ENCODE data around the gene STRADA. TPM values are rescaled to one million over a fixed set of nuclear protein-coding genes. Genes with fewer than 3 reads are reported as not detected.

Gene STRADA
- total RNA-seq, 4 donors from 2014 or later, result 17.0 to 52.2 (median 27.4) TPM

DNA sequence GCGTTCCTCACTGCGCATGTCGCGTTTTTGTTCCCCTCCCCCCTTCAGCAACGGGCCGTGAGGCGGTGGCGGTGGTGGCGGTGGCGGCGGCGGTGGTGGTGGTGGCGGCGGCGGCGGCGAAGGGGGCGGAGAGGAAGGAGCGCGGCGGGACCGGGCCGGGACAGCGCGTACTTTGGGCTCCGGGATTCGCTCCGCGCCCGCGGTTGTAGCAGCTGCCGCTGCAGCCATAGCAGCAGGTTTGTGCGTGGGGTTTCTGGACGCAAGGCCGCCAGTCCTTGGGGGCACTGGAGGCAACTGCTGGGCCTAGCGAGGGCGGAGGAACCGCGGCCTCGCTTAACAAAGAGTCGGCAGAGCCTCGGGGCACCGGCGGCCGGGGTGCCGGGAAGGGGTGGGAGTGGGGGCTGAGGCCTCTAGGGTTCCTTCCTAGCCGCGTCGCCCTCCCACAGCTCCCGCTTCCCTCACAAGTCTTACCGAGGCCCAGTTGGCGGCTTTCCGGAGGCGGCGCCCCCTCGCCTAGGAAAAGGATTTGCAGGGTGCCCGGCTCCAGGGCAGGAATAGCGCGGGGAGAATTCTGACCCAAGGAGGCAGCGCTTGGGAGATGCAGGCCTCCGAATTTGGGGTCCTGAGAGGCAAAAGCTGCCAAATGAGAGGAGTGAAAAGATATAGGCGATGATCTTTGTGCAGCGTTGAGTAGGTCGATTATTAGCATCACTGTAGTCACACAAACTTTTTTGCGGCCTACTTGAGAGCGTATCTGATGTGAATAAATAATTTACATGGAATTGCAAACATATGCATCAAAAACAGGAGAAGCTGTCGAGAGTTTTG lies 32.8 kb upstream of the STRADA start, which contains the start of gene DDX42:
DDX42 (plus strand) TSS at position 30 of the 828 bp plus-strand sequence. CDS start 12,880 bp downstream, outside the sequence.
- H3K4me1 ChIP-seq, result peaks cover 50% of the 10 kb centered on the region

DNA sequence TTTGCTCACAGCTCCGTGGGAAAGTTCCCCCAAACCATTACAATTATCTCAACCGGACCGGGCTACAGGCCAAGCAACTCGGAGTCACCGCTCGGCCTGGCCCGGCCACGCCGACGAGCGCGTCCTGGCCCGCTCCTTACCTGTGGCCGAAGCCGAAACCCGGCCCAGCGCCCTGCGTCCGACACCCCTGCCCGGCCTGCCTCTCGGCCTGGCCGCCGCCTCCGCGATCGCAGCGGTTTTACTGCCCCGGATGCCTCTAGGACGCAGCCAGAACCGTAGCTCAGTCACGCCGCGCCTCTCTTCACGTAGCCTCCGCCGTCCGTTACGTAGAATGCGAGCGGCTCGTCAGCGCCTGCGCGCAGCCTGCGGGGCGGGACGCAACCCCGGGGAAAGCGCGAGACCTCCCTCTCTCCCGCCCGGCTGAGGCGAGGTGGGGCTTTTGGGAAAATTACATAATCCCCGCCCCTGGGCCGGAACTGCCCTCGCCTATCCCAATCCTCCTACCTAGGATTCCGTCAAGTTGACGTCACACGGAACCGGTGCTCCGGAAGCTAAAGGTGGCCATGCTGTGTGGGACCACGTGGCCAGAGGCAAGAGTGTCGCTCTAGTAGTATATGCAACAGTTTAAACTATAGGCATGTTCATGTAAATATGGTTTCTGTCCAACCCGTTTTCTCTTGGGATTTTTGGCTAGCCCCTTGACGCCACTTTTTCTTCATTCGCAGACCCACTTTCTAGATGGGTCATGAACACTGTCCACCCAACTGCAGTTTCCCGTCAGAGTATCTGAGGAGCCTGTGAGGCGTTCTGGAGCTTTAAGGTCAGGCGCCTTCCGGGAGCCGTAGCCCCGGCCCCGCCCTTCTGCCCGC lies 31.9 kb upstream of the STRADA start, which contains the start of gene CCDC47:
CCDC47 (minus strand) TSS at position 326 of the 869 bp plus-strand sequence. CDS start 7,422 bp downstream, outside the sequence.
- no peaks in the 10 kb centered on the region for H3K27me3 ChIP-seq
- WGBS, result under 1% methylated on average over 39 of the region's 74 CpGs
- DNase-seq (ENCODE audit: low spot score in 2 of 2), result peak; percentile 99
- no peaks in the 10 kb centered on the region for H3K9me3 ChIP-seq
- peak within 1 kb of the TSS; percentile 78 for H3K4me3 ChIP-seq
- H3K36me3 ChIP-seq, result peaks cover 11% of the 10 kb centered on the region
- peak within 1 kb of the TSS; percentile 97 for H3K27ac ChIP-seq
- peak; percentile 5 to 94 (median 85) for TF ChIP-seq POLR2AphosphoS5 (IDR thresholded peaks at IDR 0.05)
- peak; percentile 76 to 95 for TF ChIP-seq POLR2A (IDR thresholded peaks at IDR 0.05)
- TF ChIP-seq, protein P1, sequence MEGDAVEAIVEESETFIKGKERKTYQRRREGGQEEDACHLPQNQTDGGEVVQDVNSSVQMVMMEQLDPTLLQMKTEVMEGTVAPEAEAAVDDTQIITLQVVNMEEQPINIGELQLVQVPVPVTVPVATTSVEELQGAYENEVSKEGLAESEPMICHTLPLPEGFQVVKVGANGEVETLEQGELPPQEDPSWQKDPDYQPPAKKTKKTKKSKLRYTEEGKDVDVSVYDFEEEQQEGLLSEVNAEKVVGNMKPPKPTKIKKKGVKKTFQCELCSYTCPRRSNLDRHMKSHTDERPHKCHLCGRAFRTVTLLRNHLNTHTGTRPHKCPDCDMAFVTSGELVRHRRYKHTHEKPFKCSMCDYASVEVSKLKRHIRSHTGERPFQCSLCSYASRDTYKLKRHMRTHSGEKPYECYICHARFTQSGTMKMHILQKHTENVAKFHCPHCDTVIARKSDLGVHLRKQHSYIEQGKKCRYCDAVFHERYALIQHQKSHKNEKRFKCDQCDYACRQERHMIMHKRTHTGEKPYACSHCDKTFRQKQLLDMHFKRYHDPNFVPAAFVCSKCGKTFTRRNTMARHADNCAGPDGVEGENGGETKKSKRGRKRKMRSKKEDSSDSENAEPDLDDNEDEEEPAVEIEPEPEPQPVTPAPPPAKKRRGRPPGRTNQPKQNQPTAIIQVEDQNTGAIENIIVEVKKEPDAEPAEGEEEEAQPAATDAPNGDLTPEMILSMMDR (IDR thresholded peaks at IDR 0.05), result no peak
- peak; percentile 27 for TF ChIP-seq EP300 (IDR thresholded peaks at IDR 0.05)
- H3K4me1 ChIP-seq, result peaks cover 49% of the 10 kb centered on the region

More for the DNA sequence above, 32.8 kb upstream of the STRADA start, which contains the start of gene DDX42:
- peak in 1 of 2 donors; percentile 30 for TF ChIP-seq POLR2A (IDR thresholded peaks at IDR 0.05)
- TF ChIP-seq POLR2AphosphoS5 (IDR thresholded peaks at IDR 0.05), result peak in 1 of 3 donors; percentile 2
- TF ChIP-seq EP300 (IDR thresholded peaks at IDR 0.05), result no peak
- TF ChIP-seq, protein P1 (IDR thresholded peaks at IDR 0.05), result peak in 1 of 2 donors; percentile 15
- under 1% methylated on average over 51 of the region's 67 CpGs for WGBS
- peaks cover 11% of the 10 kb centered on the region for H3K36me3 ChIP-seq
- peak; percentile 93 to 94 for DNase-seq (ENCODE audit: low spot score in 2 of 2)
- H3K4me3 ChIP-seq, result peak within 1 kb of the TSS; percentile 78
- H3K9me3 ChIP-seq, result no peaks in the 10 kb centered on the region
- H3K27me3 ChIP-seq, result no peaks in the 10 kb centered on the region
- H3K27ac ChIP-seq, result peak within 1 kb of the TSS; percentile 97

DNA sequence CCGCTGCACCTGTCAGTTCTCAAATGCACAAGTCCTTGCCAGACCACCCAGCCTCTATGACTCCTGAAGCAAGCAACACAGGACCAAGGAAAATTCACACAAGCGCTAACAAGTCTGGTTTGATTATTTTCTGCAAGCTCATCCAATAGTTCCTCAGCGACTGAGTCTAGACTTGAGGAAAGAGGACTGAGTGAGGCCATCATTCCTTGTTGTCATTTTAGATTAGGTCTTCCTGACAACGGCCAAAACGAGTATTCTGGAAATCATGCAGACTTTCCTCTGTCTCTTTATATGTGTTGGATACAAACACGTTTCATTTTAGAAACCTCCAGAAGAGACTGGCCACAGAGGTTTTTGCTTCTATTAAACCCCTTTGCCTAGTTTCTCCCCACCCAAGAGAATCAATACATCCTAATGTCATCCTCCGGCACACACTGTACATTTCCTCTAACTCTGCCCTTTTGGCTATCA lies 31.2 kb upstream of the STRADA start:
- Histone ChIP-seq H3K27me3 (no peaks in the 10 kb centered on the region), H3K36me3 (peaks cover 7% of the 10 kb centered on the region), H3K27ac (peak overlapping the region; percentile 97), H3K9me3 (no peaks in the 10 kb centered on the region), H3K4me1 (peaks cover 44% of the 10 kb centered on the region), H3K4me3 (peak overlapping the region; percentile 78)
- TF ChIP-seq POLR2AphosphoS5 (IDR thresholded peaks at IDR 0.05), result no peak
- TF ChIP-seq EP300 (IDR thresholded peaks at IDR 0.05), result no peak
- TF ChIP-seq, protein P1 (IDR thresholded peaks at IDR 0.05), result no peak
- TF ChIP-seq POLR2A (IDR thresholded peaks at IDR 0.05), result no peak
- 4% methylated on average over 7 of the region's 7 CpGs for WGBS
- DNase-seq (ENCODE audit: low spot score in 2 of 2), result no peak

DNA sequence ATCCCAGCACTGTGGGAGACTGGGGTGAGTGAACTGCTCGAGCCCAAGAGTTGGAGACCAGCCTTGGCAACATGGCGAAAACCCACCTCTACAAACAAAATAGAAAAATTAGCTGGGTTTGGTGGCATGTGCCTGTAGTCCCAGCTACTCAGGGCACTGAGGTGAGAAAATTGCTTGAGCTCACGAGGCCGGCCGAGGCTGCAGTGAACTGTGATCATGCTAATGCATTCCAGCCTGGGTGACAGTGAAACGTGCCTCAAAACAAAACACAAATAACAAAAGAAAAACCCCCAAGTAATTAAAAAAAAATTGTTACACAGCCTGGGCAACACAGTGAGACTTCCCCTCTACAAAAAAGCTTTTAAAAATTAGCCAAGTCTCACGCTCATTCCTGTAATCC lies 26.8 kb upstream of the STRADA start:
- WGBS, result 84% methylated on average over 7 of the region's 7 CpGs
- no peaks in the 10 kb centered on the region for H3K27me3 ChIP-seq
- H3K9me3 ChIP-seq, result no peaks in the 10 kb centered on the region
- peaks cover 22% of the 10 kb centered on the region for H3K4me1 ChIP-seq
- DNase-seq (ENCODE audit: low spot score in 2 of 2), result no peak
- peaks cover 25% of the 10 kb centered on the region for H3K36me3 ChIP-seq
- no peak overlapping the region for H3K4me3 ChIP-seq
- H3K27ac ChIP-seq, result no peak overlapping the region
- TF ChIP-seq, protein P1 (IDR thresholded peaks at IDR 0.05), result no peak
- TF ChIP-seq POLR2AphosphoS5 (IDR thresholded peaks at IDR 0.05), result no peak
- no peak for TF ChIP-seq POLR2A (IDR thresholded peaks at IDR 0.05)
- no peak for TF ChIP-seq EP300 (IDR thresholded peaks at IDR 0.05)

Data from suprapubic skin (tissue), 4 donors.